ENCODE measurements around the gene GHRHR. TPM values are rescaled to one million over a fixed set of nuclear protein-coding genes. Genes with fewer than 3 reads are reported as not detected.

Gene GHRHR
- total and polyA plus RNA-seq, 2 of the 4 experiments (the other 2 are of a cell fraction) = not detected

DNA sequence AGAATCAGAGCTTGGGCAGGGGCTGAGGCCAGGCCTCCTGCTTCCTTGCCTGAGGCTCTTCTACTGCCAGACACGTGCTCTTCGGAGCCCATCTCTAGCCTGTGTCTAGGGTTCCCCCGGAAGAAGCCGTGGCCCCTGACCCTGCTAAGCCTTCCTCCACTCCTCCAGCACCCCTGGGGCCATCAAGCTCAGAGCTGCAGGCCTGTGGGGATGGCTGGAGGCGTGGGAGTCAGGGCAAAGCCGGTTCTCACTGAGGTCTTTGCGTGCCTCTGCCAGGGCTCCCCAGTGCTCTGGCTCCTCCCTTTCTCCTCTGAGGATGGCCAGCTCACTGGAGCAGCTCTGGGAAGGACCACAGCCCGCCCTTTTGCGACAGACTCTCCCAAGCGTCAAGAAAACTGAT is 34.4 kb downstream of the GHRHR start:
- Histone ChIP-seq H4K20me1 (ENCODE audit: insufficient read depth, low read length) (no peaks in the 10 kb centered on the region), H4K8ac (ENCODE audit: low read depth in 2 of 2, low read length in 2 of 2) (no peak overlapping the region), H2BK15ac (ENCODE audit: low read depth, low read length) (no peak overlapping the region), H3K56ac (ENCODE audit: extremely low read depth, insufficient read depth, low read length) (no peak overlapping the region), H4K5ac (ENCODE audit: low read depth, low read length) (no peak overlapping the region), H3K4me1 (ENCODE audit: control insufficient read depth, insufficient read depth, low read length) (no peaks in the 10 kb centered on the region), H2AK9ac (replicated peaks; ENCODE audit: low read depth, low read length, poor library complexity) (no peak overlapping the region), H3K9ac (ENCODE audit: low read depth, low read length) (no peak overlapping the region), H3K4me3 (ENCODE audit: insufficient read depth, low read depth, low read length) (no peak overlapping the region), H2AK5ac (ENCODE audit: low read depth, low read length) (no peak overlapping the region), H2BK120ac (ENCODE audit: low read depth, low read length) (no peak overlapping the region), H3K4ac (ENCODE audit: low read depth, low read length) (no peak overlapping the region), H2BK20ac (ENCODE audit: low read depth, low read length) (no peak overlapping the region), H3K79me1 (ENCODE audit: low read depth in 1 of 2, low read length in 2 of 2) (no peaks in the 10 kb centered on the region), H3K27ac (ENCODE audit: insufficient read depth, low read length) (no peak overlapping the region), H4K91ac (ENCODE audit: insufficient read depth, low read depth, low read length) (no peak overlapping the region), H3K18ac (ENCODE audit: low read depth, low read length) (no peak overlapping the region), H2BK5ac (ENCODE audit: low read depth, low read length, poor library complexity, severe bottlenecking) (no peak overlapping the region), H3K23ac (ENCODE audit: low read depth, low read length) (no peak overlapping the region), H3K9me3 (ENCODE audit: control insufficient read depth, insufficient read depth, low read length) (no peaks in the 10 kb centered on the region; the same call in 1 of the 2 replicates), H3K36me3 (ENCODE audit: control insufficient read depth, insufficient read depth, low read length) (no peaks in the 10 kb centered on the region), H3K9me1 (ENCODE audit: insufficient read depth, low read length) (no peaks in the 10 kb centered on the region), H3K27me3 (ENCODE audit: control insufficient read depth, insufficient read depth, low read length) (peaks cover 5% of the 10 kb centered on the region), H2AFZ (replicated peaks; ENCODE audit: low read length, poor library complexity) (no peak overlapping the region), H3K14ac (replicated peaks; ENCODE audit: low read depth, low read length) (no peak overlapping the region), H3K4me2 (ENCODE audit: low read depth, low read length) (no peak overlapping the region)
- intact Hi-C loops (cut with micrococcal nuclease) (no loop called here), dilution Hi-C loops (cut with HindIII; ENCODE audit: low sequenced_read_pairs, unreplicated experiment) (no loop called here), in situ Hi-C loops (cut with MboI; ENCODE audit: low sequenced_read_pairs) (no loop called here)
- TF ChIP-seq CEBPB (IDR thresholded peaks at IDR 0.05; ENCODE audit: low read depth, low read length) (no peak), MAFK (IDR thresholded peaks at IDR 0.05; ENCODE audit: low read depth, low read length) (no peak), RAD21 (IDR thresholded peaks at IDR 0.05; ENCODE audit: low read length) (no peak), SMC3 (IDR thresholded peaks at IDR 0.05; ENCODE audit: low read depth, low read length) (no peak), MAZ (IDR thresholded peaks at IDR 0.05; ENCODE audit: borderline replicate concordance, low read depth, low read length) (no peak), NFE2L2 (IDR thresholded peaks at IDR 0.05; ENCODE audit: low read depth, low read length) (no peak), MXI1 (IDR thresholded peaks at IDR 0.05; ENCODE audit: borderline replicate concordance, low read depth, low read length) (no peak), FOS (IDR thresholded peaks at IDR 0.05; ENCODE audit: low read depth, low read length) (no peak), RFX5 (IDR thresholded peaks at IDR 0.05; ENCODE audit: low read depth, low read length) (no peak), BHLHE40 (IDR thresholded peaks at IDR 0.05; ENCODE audit: low read depth, low read length) (no peak), CHD1 (IDR thresholded peaks at IDR 0.05; ENCODE audit: low read depth, low read length) (no peak), RCOR1 (IDR thresholded peaks at IDR 0.05; ENCODE audit: insufficient replicate concordance, low read length) (no peak), POLR2A (IDR thresholded peaks at IDR 0.05; ENCODE audit: low read depth, low read length) (no peak)
- TF ChIP-seq, protein P1, sequence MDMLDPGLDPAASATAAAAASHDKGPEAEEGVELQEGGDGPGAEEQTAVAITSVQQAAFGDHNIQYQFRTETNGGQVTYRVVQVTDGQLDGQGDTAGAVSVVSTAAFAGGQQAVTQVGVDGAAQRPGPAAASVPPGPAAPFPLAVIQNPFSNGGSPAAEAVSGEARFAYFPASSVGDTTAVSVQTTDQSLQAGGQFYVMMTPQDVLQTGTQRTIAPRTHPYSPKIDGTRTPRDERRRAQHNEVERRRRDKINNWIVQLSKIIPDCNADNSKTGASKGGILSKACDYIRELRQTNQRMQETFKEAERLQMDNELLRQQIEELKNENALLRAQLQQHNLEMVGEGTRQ (IDR thresholded peaks at IDR 0.05; ENCODE audit: low read depth, low read length) = no peak
- TF ChIP-seq, protein P2, sequence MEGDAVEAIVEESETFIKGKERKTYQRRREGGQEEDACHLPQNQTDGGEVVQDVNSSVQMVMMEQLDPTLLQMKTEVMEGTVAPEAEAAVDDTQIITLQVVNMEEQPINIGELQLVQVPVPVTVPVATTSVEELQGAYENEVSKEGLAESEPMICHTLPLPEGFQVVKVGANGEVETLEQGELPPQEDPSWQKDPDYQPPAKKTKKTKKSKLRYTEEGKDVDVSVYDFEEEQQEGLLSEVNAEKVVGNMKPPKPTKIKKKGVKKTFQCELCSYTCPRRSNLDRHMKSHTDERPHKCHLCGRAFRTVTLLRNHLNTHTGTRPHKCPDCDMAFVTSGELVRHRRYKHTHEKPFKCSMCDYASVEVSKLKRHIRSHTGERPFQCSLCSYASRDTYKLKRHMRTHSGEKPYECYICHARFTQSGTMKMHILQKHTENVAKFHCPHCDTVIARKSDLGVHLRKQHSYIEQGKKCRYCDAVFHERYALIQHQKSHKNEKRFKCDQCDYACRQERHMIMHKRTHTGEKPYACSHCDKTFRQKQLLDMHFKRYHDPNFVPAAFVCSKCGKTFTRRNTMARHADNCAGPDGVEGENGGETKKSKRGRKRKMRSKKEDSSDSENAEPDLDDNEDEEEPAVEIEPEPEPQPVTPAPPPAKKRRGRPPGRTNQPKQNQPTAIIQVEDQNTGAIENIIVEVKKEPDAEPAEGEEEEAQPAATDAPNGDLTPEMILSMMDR (conservative IDR thresholded peaks at IDR 0.05; ENCODE audit: low read depth, low read length) = no peak
- TF ChIP-seq, protein P3, sequence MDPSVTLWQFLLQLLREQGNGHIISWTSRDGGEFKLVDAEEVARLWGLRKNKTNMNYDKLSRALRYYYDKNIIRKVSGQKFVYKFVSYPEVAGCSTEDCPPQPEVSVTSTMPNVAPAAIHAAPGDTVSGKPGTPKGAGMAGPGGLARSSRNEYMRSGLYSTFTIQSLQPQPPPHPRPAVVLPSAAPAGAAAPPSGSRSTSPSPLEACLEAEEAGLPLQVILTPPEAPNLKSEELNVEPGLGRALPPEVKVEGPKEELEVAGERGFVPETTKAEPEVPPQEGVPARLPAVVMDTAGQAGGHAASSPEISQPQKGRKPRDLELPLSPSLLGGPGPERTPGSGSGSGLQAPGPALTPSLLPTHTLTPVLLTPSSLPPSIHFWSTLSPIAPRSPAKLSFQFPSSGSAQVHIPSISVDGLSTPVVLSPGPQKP (IDR thresholded peaks at IDR 0.05; ENCODE audit: borderline replicate concordance, low read depth, low read length) = no peak
- ChIA-PET CTCF (no interaction called here), POLR2A (ENCODE audit: unreplicated experiment) (no interaction called here)
- ATAC-seq (ENCODE audit: low read depth) (no peak), DNase-seq (no peak)
- WGBS, 2 experiments (ENCODE audit: extremely low coverage in 2 of 2, insufficient read length in 1 of 2) = 70% methylated on average over 2 of the region's 10 CpGs; no CpG with 5 or more reads in 1 of the 2 experiments
- no TSS peak for BruUV-seq (replicated peaks)
